ENCODE data around the gene USP1.

GRCh38 chr1:62492521-62492920 lies 55.7 kb downstream of the USP1 start:
- TF ChIP-seq EZH2 (optimal IDR thresholded peaks at IDR 0.05; ENCODE audit: low read depth, low read length) (no peak), CTCF (IDR thresholded peaks at IDR 0.05; ENCODE audit: low read length) (no peak)
